ENCODE measurements around the gene GPC6.

- TF ChIP-seq CTCF (optimal IDR thresholded peaks at IDR 0.05 in 1 of 3, IDR thresholded peaks at IDR 0.05 in 1 of 3, conservative IDR thresholded peaks at IDR 0.05 in 1 of 3; ENCODE audit: extremely low read depth in 1 of 3, insufficient read depth in 2 of 3, low read length in 3 of 3) (no peak), EZH2 (IDR thresholded peaks at IDR 0.05; ENCODE audit: low read length) (no peak)
These were observed 270.5 kb downstream of the GPC6 start for GRCh38 chr13:93496985-93497673.

All from keratinocyte (primary cell).